DND-41 (cell line): ENCODE data around the gene NRF1.

Experiments
- ATAC-seq: fragments of 200-7000 bp; cut with Tn5 transposase; 3 replicates; pipeline ENCODE4 v1.9.1; 2021; ENCODE audit warnings: low read depth; ENCODE audit not compliant: insufficient read depth
- DNase-seq: peaks from one replicate; pipeline ENCODE4 v3.0.0-alpha.2; 2020
- H2AFZ ChIP-seq: 2 replicates; pipeline ENCODE4 v1.6.0; 2012; ENCODE audit warnings: low read depth, low read length
- H3K27ac ChIP-seq: 2 replicates; pipeline ENCODE4 v1.5.1; 2012; ENCODE audit warnings: low read length, inconsistent platforms
- H3K27me3 ChIP-seq: fragments of 200-600 bp; sonication (generic); 2 replicates; pipeline ENCODE4 v1.6.0; 2012; ENCODE audit warnings: low read length, mild to moderate bottlenecking, inconsistent platforms; ENCODE audit not compliant: insufficient read depth, poor library complexity
- H3K36me3 ChIP-seq: 2 replicates; pipeline ENCODE4 v1.5.1; 2012; ENCODE audit warnings: low read length, inconsistent platforms; ENCODE audit not compliant: insufficient read depth
- H3K4me1 ChIP-seq: 2 replicates; pipeline ENCODE4 v1.5.1; 2012; ENCODE audit warnings: mild to moderate bottlenecking, low read length; ENCODE audit not compliant: insufficient read depth
- H3K4me2 ChIP-seq: 2 replicates; pipeline ENCODE4 v1.6.0; 2012; ENCODE audit warnings: mild to moderate bottlenecking, moderate library complexity, low read length, inconsistent platforms; ENCODE audit not compliant: insufficient read depth
- H3K4me3 ChIP-seq, 2 experiments: fragments of 200-600 bp in 1 of 2; shearing (Covaris generic) in 1 of 2; 2 replicates each; pipeline ENCODE4 v1.5.1; 2012 to 2016; ENCODE audit warnings: inconsistent platforms in 2 of 2, low read length in 2 of 2, mild to moderate bottlenecking in 2 of 2, low read depth in 1 of 2, moderate library complexity in 1 of 2
- H3K79me2 ChIP-seq: 2 replicates; pipeline ENCODE4 v1.6.0; 2012; ENCODE audit warnings: low read length, inconsistent platforms; ENCODE audit not compliant: insufficient read depth
- H3K9ac ChIP-seq: 2 replicates; pipeline ENCODE4 v1.6.0; 2012; ENCODE audit warnings: low read depth, mild to moderate bottlenecking, inconsistent platforms, low read length, moderate library complexity
- H3K9me3 ChIP-seq: 2 replicates; pipeline ENCODE4 v1.5.1; 2012; ENCODE audit warnings: low read length, moderate library complexity, mild to moderate bottlenecking, inconsistent platforms; ENCODE audit not compliant: insufficient read depth, severe bottlenecking
- H4K20me1 ChIP-seq: 2 replicates; pipeline ENCODE4 v1.6.0; 2012; ENCODE audit warnings: low read length; ENCODE audit not compliant: insufficient read depth
- CTCF ChIP-seq: IDR thresholded peaks from 2 replicates; pipeline ENCODE4 v1.5.1; 2012; ENCODE audit warnings: borderline replicate concordance, low read length, moderate library complexity, mild to moderate bottlenecking; ENCODE audit not compliant: poor library complexity, severe bottlenecking; ENCODE audit errors: extremely low read depth
- EZH2 ChIP-seq: IDR thresholded peaks from 3 replicates; pipeline ENCODE4 v1.6.1; 2012; ENCODE audit warnings: borderline replicate concordance, low read depth, mild to moderate bottlenecking, moderate library complexity, low read length, inconsistent platforms; ENCODE audit not compliant: severe bottlenecking

NRF1 gene

GRCh38 chr7:129730159-129730558, 118.6 kb downstream of the NRF1 start:
- H3K36me3 ChIP-seq, result peaks cover 82% of the 10 kb centered on the region
- DNase-seq, result no peak

GRCh38 chr7:129734400-129734799, 122.9 kb downstream of the NRF1 start:
- Histone ChIP-seq H4K20me1 (no peaks in the 10 kb centered on the region), H3K36me3 (peaks cover 73% of the 10 kb centered on the region), H3K4me3 (no peak overlapping the region), H3K27ac (no peak overlapping the region), H3K4me1 (no peaks in the 10 kb centered on the region), H3K4me2 (no peak overlapping the region), H3K27me3 (no peaks in the 10 kb centered on the region), H3K9me3 (no peaks in the 10 kb centered on the region), H2AFZ (no peak overlapping the region), H3K79me2 (no peaks in the 10 kb centered on the region), H3K9ac (no peak overlapping the region)
- no peak; the same call in 2 of the 3 replicates for ATAC-seq
- no peak for DNase-seq
- no peak for TF ChIP-seq EZH2
- no peak for TF ChIP-seq CTCF

More at GRCh38 chr7:129730159-129730558, 118.6 kb downstream of the NRF1 start:
- H3K9me3 ChIP-seq, result no peaks in the 10 kb centered on the region
- no peaks in the 10 kb centered on the region for H3K79me2 ChIP-seq
- TF ChIP-seq EZH2 (no peak), CTCF (no peak)
- H3K27me3 ChIP-seq, result no peaks in the 10 kb centered on the region
- H3K9ac ChIP-seq, result no peak overlapping the region
- no peak overlapping the region for H3K4me2 ChIP-seq
- no peaks in the 10 kb centered on the region for H4K20me1 ChIP-seq
- ATAC-seq, result no peak
- no peak overlapping the region for H3K27ac ChIP-seq
- H3K4me3 ChIP-seq, result no peak overlapping the region
- H3K4me1 ChIP-seq, result no peaks in the 10 kb centered on the region
- H2AFZ ChIP-seq, result no peak overlapping the region

DNA sequence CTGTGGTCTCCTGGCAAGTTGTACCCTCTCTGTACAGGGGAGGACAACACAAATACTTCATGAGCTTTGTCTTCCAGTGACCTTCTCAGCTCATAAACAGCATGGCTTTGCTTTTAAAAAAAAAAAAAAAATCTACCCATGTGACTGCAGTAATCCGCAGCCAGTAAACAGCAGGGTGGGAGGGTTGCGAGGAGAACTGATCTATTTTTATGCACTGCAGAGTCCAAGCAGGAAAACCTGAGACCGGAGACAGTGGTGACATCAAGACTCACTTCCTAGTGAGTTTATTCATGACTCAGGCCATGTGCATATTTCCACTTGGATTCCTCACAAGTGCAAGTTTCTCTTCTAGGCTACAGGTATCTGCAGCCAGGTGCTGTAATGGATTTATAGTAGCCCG, 127.9 kb downstream of the NRF1 start:
- Histone ChIP-seq H3K9ac (no peak overlapping the region), H3K27ac (no peak overlapping the region), H3K9me3 (no peaks in the 10 kb centered on the region), H2AFZ (no peak overlapping the region), H3K79me2 (no peaks in the 10 kb centered on the region), H3K4me3 (no peak overlapping the region), H4K20me1 (no peaks in the 10 kb centered on the region), H3K4me1 (no peaks in the 10 kb centered on the region), H3K27me3 (no peaks in the 10 kb centered on the region), H3K36me3 (peaks cover 82% of the 10 kb centered on the region), H3K4me2 (no peak overlapping the region)
- no peak for TF ChIP-seq CTCF
- TF ChIP-seq EZH2, result no peak
- DNase-seq (no peak), ATAC-seq (no peak)
